ENCODE measurements around the gene GADD45G. TPM values are rescaled to one million over a fixed set of nuclear protein-coding genes. Genes with fewer than 3 reads are reported as not detected.

The GADD45G gene
- total and polyA plus RNA-seq, 2 donors, result 3.9 to 25.5 TPM

- H3K27ac ChIP-seq (ENCODE audit: low read depth), result no peak overlapping the region
- H3K4me3 ChIP-seq (ENCODE audit: low read depth, low read length), result no peak overlapping the region
- H3K4me1 ChIP-seq (ENCODE audit: insufficient read depth), result no peaks in the 10 kb centered on the region
- 59% methylated on average over 7 of the region's 7 CpGs for WGBS
- no peaks in the 10 kb centered on the region for H3K36me3 ChIP-seq (ENCODE audit: insufficient read depth)
- DNase-seq (ENCODE audit: extremely low spot score), result peak; percentile 47
Measured at GRCh38 chr9:89597711-89598362, 7.0 kb upstream of the GADD45G start.

GRCh38 chr9:89598363-89598713, 6.5 kb upstream of the GADD45G start:
- DNase-seq (ENCODE audit: extremely low spot score), result no peak
- no peaks in the 10 kb centered on the region for H3K4me1 ChIP-seq (ENCODE audit: insufficient read depth)
- no peaks in the 10 kb centered on the region for H3K36me3 ChIP-seq (ENCODE audit: insufficient read depth)
- no peak overlapping the region for H3K27ac ChIP-seq (ENCODE audit: low read depth)
- 9% methylated on average over 2 of the region's 2 CpGs for WGBS
- H3K4me3 ChIP-seq (ENCODE audit: low read depth, low read length), result no peak overlapping the region

- no peak for DNase-seq (ENCODE audit: extremely low spot score)
- Histone ChIP-seq H3K36me3 (ENCODE audit: insufficient read depth) (no peaks in the 10 kb centered on the region), H3K4me1 (ENCODE audit: insufficient read depth) (no peaks in the 10 kb centered on the region), H3K4me3 (ENCODE audit: low read depth, low read length) (no peak overlapping the region), H3K27ac (ENCODE audit: low read depth) (no peak overlapping the region)
- WGBS, result 56% methylated on average over 10 of the region's 10 CpGs
Measured at GRCh38 chr9:89598926-89599325, 5.9 kb upstream of the GADD45G start.

- H3K27ac ChIP-seq (ENCODE audit: low read depth), result no peak overlapping the region
- no peaks in the 10 kb centered on the region for H3K36me3 ChIP-seq (ENCODE audit: insufficient read depth)
- no peak for DNase-seq (ENCODE audit: extremely low spot score)
- WGBS, result 77% methylated on average over 6 of the region's 6 CpGs
- no peak overlapping the region for H3K4me3 ChIP-seq (ENCODE audit: low read depth, low read length)
- H3K4me1 ChIP-seq (ENCODE audit: insufficient read depth), result no peaks in the 10 kb centered on the region
Measured at GRCh38 chr9:89600831-89601230, 4.0 kb upstream of the GADD45G start.

GRCh38 chr9:89601306-89601705, 3.5 kb upstream of the GADD45G start:
- WGBS, result 90% methylated on average over 5 of the region's 5 CpGs
- Histone ChIP-seq H3K36me3 (ENCODE audit: insufficient read depth) (no peaks in the 10 kb centered on the region), H3K4me3 (ENCODE audit: low read depth, low read length) (no peak overlapping the region), H3K4me1 (ENCODE audit: insufficient read depth) (no peaks in the 10 kb centered on the region), H3K27ac (ENCODE audit: low read depth) (no peak overlapping the region)
- no peak for DNase-seq (ENCODE audit: extremely low spot score)

- Histone ChIP-seq H3K4me3 (ENCODE audit: low read depth, low read length) (no peak overlapping the region), H3K36me3 (ENCODE audit: insufficient read depth) (no peaks in the 10 kb centered on the region), H3K4me1 (ENCODE audit: insufficient read depth) (no peaks in the 10 kb centered on the region), H3K27ac (ENCODE audit: low read depth) (no peak overlapping the region)
- WGBS, result 70% methylated on average over 6 of the region's 6 CpGs
- no peak for DNase-seq (ENCODE audit: extremely low spot score)
Measured at GRCh38 chr9:89601856-89602562, 2.8 kb upstream of the GADD45G start.

GRCh38 chr9:89602978-89603766, 1.6 kb upstream of the GADD45G start:
- 1% methylated on average over 28 of the region's 28 CpGs for WGBS
- DNase-seq (ENCODE audit: extremely low spot score), result peak; percentile 51
- H3K27ac ChIP-seq (ENCODE audit: low read depth), result no peak overlapping the region

GRCh38 chr9:89603767-89604665, 796 bp upstream of the GADD45G start:
- Histone ChIP-seq H3K36me3 (ENCODE audit: insufficient read depth) (no peaks in the 10 kb centered on the region), H3K4me1 (ENCODE audit: insufficient read depth) (no peaks in the 10 kb centered on the region), H3K4me3 (ENCODE audit: low read depth, low read length) (peak overlapping the region; percentile 43), H3K27ac (ENCODE audit: low read depth) (peak overlapping the region; percentile 14)
- under 1% methylated on average over 64 of the region's 64 CpGs for WGBS
- DNase-seq (ENCODE audit: extremely low spot score), result peak; percentile 48

More at GRCh38 chr9:89602978-89603766, 1.6 kb upstream of the GADD45G start:
- peak overlapping the region; percentile 43 for H3K4me3 ChIP-seq (ENCODE audit: low read depth, low read length)
- H3K36me3 ChIP-seq (ENCODE audit: insufficient read depth), result no peaks in the 10 kb centered on the region
- no peaks in the 10 kb centered on the region for H3K4me1 ChIP-seq (ENCODE audit: insufficient read depth)

- under 1% methylated on average over 57 of the region's 57 CpGs for WGBS
- no peaks in the 10 kb centered on the region for H3K4me1 ChIP-seq (ENCODE audit: insufficient read depth)
- H3K4me3 ChIP-seq (ENCODE audit: low read depth, low read length), result peak overlapping the region; percentile 73
- H3K27ac ChIP-seq (ENCODE audit: low read depth), result peak overlapping the region; percentile 78
- H3K36me3 ChIP-seq (ENCODE audit: insufficient read depth), result no peaks in the 10 kb centered on the region
- DNase-seq (ENCODE audit: extremely low spot score), result no peak
Measured at GRCh38 chr9:89605465-89606048, 745 bp downstream of the GADD45G start.

GRCh38 chr9:89606049-89606623, 1.3 kb downstream of the GADD45G start:
- Histone ChIP-seq H3K4me3 (ENCODE audit: low read depth, low read length) (peak overlapping the region; percentile 73), H3K4me1 (ENCODE audit: insufficient read depth) (no peaks in the 10 kb centered on the region), H3K27ac (ENCODE audit: low read depth) (peak overlapping the region; percentile 78), H3K36me3 (ENCODE audit: insufficient read depth) (no peaks in the 10 kb centered on the region)
- DNase-seq (ENCODE audit: extremely low spot score), result peak; percentile 6
- 4% methylated on average over 40 of the region's 40 CpGs for WGBS

GRCh38 chr9:89606624-89607311, 2.0 kb downstream of the GADD45G start:
- DNase-seq (ENCODE audit: extremely low spot score), result no peak
- WGBS, result 23% methylated on average over 7 of the region's 7 CpGs

GRCh38 chr9:89608641-89609335, 4.0 kb downstream of the GADD45G start:
- H3K4me3 ChIP-seq (ENCODE audit: low read depth, low read length), result no peak overlapping the region
- no peaks in the 10 kb centered on the region for H3K4me1 ChIP-seq (ENCODE audit: insufficient read depth)
- no peak overlapping the region for H3K27ac ChIP-seq (ENCODE audit: low read depth)
- DNase-seq (ENCODE audit: extremely low spot score), result no peak
- no peaks in the 10 kb centered on the region for H3K36me3 ChIP-seq (ENCODE audit: insufficient read depth)
- 89% methylated on average over 3 of the region's 3 CpGs for WGBS

More at GRCh38 chr9:89606624-89607311, 2.0 kb downstream of the GADD45G start:
- peak overlapping the region; percentile 15 for H3K27ac ChIP-seq (ENCODE audit: low read depth)
- H3K36me3 ChIP-seq (ENCODE audit: insufficient read depth), result no peaks in the 10 kb centered on the region
- H3K4me3 ChIP-seq (ENCODE audit: low read depth, low read length), result peak overlapping the region; percentile 73
- no peaks in the 10 kb centered on the region for H3K4me1 ChIP-seq (ENCODE audit: insufficient read depth)

Data from urinary bladder (tissue), 4 donors.